CD4-positive, alpha-beta T cell treated with Interleukin-4 for 1 hour (primary cell): ENCODE results near the gene TTC7B.

Experiments used
- DNase-seq, 2 donors: peaks; one replicate each; pipeline ENCODE4 v3.0.0-alpha.2; 2020 to 2022

TTC7B gene

GRCh38 chr14:90642244-90642717 is 173.9 kb downstream of the TTC7B start:
- DNase-seq, result no peak

GRCh38 chr14:90641615-90642243 is 174.5 kb downstream of the TTC7B start:
- DNase-seq, result no peak

GRCh38 chr14:90641168-90641567 is 175.1 kb downstream of the TTC7B start:
- no peak for DNase-seq

- DNase-seq, result no peak
These were observed 176.6 kb downstream of the TTC7B start for GRCh38 chr14:90639641-90640040.

- DNase-seq, result no peak
These were observed 183.4 kb downstream of the TTC7B start for GRCh38 chr14:90632871-90633270.

GRCh38 chr14:90632451-90632850 is 183.8 kb downstream of the TTC7B start:
- no peak for DNase-seq

- DNase-seq, result peak; percentile 1 to 67
These were observed 185.9 kb downstream of the TTC7B start for GRCh38 chr14:90630171-90630806.

- no peak for DNase-seq
These were observed 186.8 kb downstream of the TTC7B start for GRCh38 chr14:90629471-90629870.

GRCh38 chr14:90628825-90629224 is 187.4 kb downstream of the TTC7B start:
- DNase-seq, result no peak

- no peak for DNase-seq
These were observed 188.8 kb downstream of the TTC7B start for GRCh38 chr14:90627478-90627877.

- no peak for DNase-seq
These were observed 189.7 kb downstream of the TTC7B start for GRCh38 chr14:90626550-90626949.

GRCh38 chr14:90625445-90625844 is 190.8 kb downstream of the TTC7B start:
- DNase-seq, result no peak

- no peak for DNase-seq
These were observed 191.4 kb downstream of the TTC7B start for GRCh38 chr14:90624732-90625400.

GRCh38 chr14:90624227-90624626 is 192.0 kb downstream of the TTC7B start:
- DNase-seq, result peak in 1 of 2 donors; percentile 59

- no peak for DNase-seq
These were observed 195.0 kb downstream of the TTC7B start for GRCh38 chr14:90621201-90621600.

- DNase-seq, result no peak
These were observed 195.6 kb downstream of the TTC7B start for GRCh38 chr14:90620568-90621077.

GRCh38 chr14:90619911-90620310 is 196.3 kb downstream of the TTC7B start:
- no peak for DNase-seq

- DNase-seq, result no peak
These were observed 198.3 kb downstream of the TTC7B start for GRCh38 chr14:90617961-90618360.

- DNase-seq, result no peak
These were observed 199.3 kb downstream of the TTC7B start for GRCh38 chr14:90616881-90617280.

GRCh38 chr14:90616313-90616712 is 199.9 kb downstream of the TTC7B start:
- no peak for DNase-seq

- no peak for DNase-seq
These were observed 200.6 kb downstream of the TTC7B start for GRCh38 chr14:90615517-90616060.

- no peak for DNase-seq
These were observed 201.3 kb downstream of the TTC7B start for GRCh38 chr14:90614696-90615516.

GRCh38 chr14:90613997-90614396 is 202.2 kb downstream of the TTC7B start:
- DNase-seq, result no peak
